Activated CD8-positive, alpha-beta T cell treated with anti-CD3 and anti-CD28 coated beads for 36 hours (primary cell): ENCODE data around the gene YEATS4. TPM values are rescaled to one million over a fixed set of nuclear protein-coding genes. Genes with fewer than 3 reads are reported as not detected.

Experiments used
- ATAC-seq: fragments of 200-7000 bp; cut with Tn5 transposase; one replicate; pipeline ENCODE4 v1.10.0; 2021; ENCODE audit warnings: mild to moderate bottlenecking, moderate library complexity
- CTCF ChIA-PET: fragments of 350-600 bp; sonication (Branson Sonifier 250); formaldehyde crosslinking; loops from one replicate; lab custom pipeline; 2021; ENCODE audit warnings: antibody characterized with exemption; lab: Charles Lee
- POLR2A ChIA-PET: fragments of 350-600 bp; sonication (Branson Sonifier 250); formaldehyde crosslinking; loops from one replicate; lab custom pipeline; 2021; ENCODE audit warnings: antibody characterized with exemption; lab: Charles Lee
- DNase-seq: peaks from one replicate; pipeline ENCODE4 v3.0.0-alpha.2; 2020
- H3K27ac Mint-ChIP-seq: one replicate; pipeline ENCODE4 v1.8.0; 2021; ENCODE audit warnings: mild to moderate bottlenecking, mixed read lengths
- H3K27me3 Mint-ChIP-seq: one replicate; pipeline ENCODE4 v1.8.0; 2021; ENCODE audit warnings: mixed read lengths
- H3K36me3 Mint-ChIP-seq: one replicate; pipeline ENCODE4 v1.8.0; 2021; ENCODE audit warnings: low read depth, mixed read lengths
- H3K4me1 Mint-ChIP-seq: one replicate; pipeline ENCODE4 v1.8.0; 2021; ENCODE audit warnings: low read depth, mixed read lengths
- H3K4me3 Mint-ChIP-seq: one replicate; pipeline ENCODE4 v1.8.0; 2021; ENCODE audit warnings: mild to moderate bottlenecking, moderate library complexity, mixed read lengths
- H3K9me3 Mint-ChIP-seq: one replicate; pipeline ENCODE4 v1.8.0; 2021; ENCODE audit warnings: mixed read lengths
- intact Hi-C: fragments of 100-400 bp; cut with micrococcal nuclease; formaldehyde crosslinking; loops from one replicate; pipeline ENCODE4 v1.10.0; 2022
- total RNA-seq, 2 experiments: library from RNA; stranded (reverse); gene quantifications; one replicate each; pipeline ENCODE4 v1.2.3, GENCODE V29; 2021
- TF ChIP-seq, protein P1 (sequence below): fragments of 200-600 bp; IDR thresholded peaks from one replicate; pipeline ENCODE4 v1.8.0; 2022; ENCODE audit warnings: antibody characterized with exemption, mild to moderate bottlenecking

YEATS4 gene
- total RNA-seq, 2 experiments from 2014 or later, result 54.0 to 60.9 TPM

DNA sequence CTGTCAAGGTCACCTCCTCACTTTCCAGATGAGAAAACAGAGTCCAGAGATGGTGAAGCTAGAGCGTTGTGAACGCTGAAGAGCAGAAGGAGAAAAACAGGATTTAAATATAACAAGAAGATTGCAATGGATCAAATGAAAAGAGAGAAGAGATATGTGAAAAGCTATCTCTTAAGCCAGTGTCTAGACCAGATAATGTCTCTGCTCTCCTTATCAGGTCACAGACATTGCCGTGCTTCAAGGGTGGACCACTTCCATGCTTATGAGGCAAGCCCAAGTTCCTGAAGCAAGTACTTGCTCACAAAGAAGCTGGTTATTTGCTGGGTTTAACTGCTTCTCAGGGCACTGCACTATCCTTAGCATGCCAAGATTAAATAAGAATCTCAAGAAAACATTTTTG, 79.0 kb downstream of the YEATS4 start:
- H3K9me3 Mint-ChIP-seq, result no peaks in the 10 kb centered on the region
- no peak for ATAC-seq
- POLR2A ChIA-PET, result interaction anchor here (0.6 kb wide), 2 partner anchors 28 to 148 kb away, joined by 3 read pairs; no protein-coding TSS in a partner anchor
- H3K4me3 Mint-ChIP-seq, result no peak overlapping the region
- intact Hi-C loops, result no loop called here
- DNase-seq, result no peak
- H3K36me3 Mint-ChIP-seq, result no peaks in the 10 kb centered on the region
- H3K27ac Mint-ChIP-seq, result no peak overlapping the region
- H3K4me1 Mint-ChIP-seq, result no peaks in the 10 kb centered on the region
- TF ChIP-seq, protein P1, sequence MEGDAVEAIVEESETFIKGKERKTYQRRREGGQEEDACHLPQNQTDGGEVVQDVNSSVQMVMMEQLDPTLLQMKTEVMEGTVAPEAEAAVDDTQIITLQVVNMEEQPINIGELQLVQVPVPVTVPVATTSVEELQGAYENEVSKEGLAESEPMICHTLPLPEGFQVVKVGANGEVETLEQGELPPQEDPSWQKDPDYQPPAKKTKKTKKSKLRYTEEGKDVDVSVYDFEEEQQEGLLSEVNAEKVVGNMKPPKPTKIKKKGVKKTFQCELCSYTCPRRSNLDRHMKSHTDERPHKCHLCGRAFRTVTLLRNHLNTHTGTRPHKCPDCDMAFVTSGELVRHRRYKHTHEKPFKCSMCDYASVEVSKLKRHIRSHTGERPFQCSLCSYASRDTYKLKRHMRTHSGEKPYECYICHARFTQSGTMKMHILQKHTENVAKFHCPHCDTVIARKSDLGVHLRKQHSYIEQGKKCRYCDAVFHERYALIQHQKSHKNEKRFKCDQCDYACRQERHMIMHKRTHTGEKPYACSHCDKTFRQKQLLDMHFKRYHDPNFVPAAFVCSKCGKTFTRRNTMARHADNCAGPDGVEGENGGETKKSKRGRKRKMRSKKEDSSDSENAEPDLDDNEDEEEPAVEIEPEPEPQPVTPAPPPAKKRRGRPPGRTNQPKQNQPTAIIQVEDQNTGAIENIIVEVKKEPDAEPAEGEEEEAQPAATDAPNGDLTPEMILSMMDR, result no peak
- CTCF ChIA-PET, result no interaction called here
- no peaks in the 10 kb centered on the region for H3K27me3 Mint-ChIP-seq

DNA sequence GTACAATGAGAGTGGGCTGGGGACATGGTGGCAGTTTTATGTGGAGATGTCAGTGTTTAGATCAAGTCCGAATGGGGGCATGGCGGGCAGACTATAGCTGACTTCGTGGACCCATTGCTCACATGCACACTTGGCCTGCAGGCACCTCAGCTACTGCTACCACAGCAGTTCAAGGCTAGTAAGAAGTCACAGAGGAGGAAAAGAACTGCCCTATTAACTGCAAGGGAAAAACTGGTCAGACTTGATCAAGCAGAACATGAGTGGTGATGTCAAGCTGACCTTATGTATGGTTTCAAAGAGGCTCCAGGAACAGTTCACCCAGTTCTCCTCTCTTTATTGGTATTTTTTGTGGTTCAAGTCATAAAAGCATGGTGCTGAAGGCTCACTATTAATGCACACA, 80.5 kb downstream of the YEATS4 start:
- Mint-ChIP-seq H3K9me3 (no peaks in the 10 kb centered on the region), H3K27ac (no peak overlapping the region), H3K27me3 (no peaks in the 10 kb centered on the region), H3K36me3 (no peaks in the 10 kb centered on the region), H3K4me1 (no peaks in the 10 kb centered on the region), H3K4me3 (no peak overlapping the region)
- intact Hi-C loops, result no loop called here
- CTCF ChIA-PET, result no interaction called here
- ATAC-seq (no peak), DNase-seq (no peak)
- POLR2A ChIA-PET, result no interaction called here
- TF ChIP-seq, protein P1, result no peak

Other genes with a start within 250 kb of the YEATS4 start
- gene CPSF6, start 120.2 kb upstream of the YEATS4 start, total RNA-seq, result 10 to 100 TPM; 94.1 to 98.9 TPM
- gene LYZ, start 11.4 kb upstream of the YEATS4 start, total RNA-seq, result not detected
- gene FRS2, start 110.6 kb downstream of the YEATS4 start, total RNA-seq, result 10 to 100 TPM in 1 of 2 experiments, 1 to 10 TPM in 1; 8.3 to 10.5 TPM
- gene CCT2, start 225.7 kb downstream of the YEATS4 start, total RNA-seq, result 100 to 1,000 TPM; 389 to 403 TPM